Neural cell (in vitro differentiated cells): ENCODE results near the gene RNF144A. TPM values are rescaled to one million over a fixed set of nuclear protein-coding genes. Genes with fewer than 3 reads are reported as not detected.

Source experiments
- H2AFZ ChIP-seq: fragments of 200-600, 300-800 bp; sonication (generic), shearing (Covaris generic); 2 replicates; pipeline ENCODE4 v1.6.0; 2014; ENCODE audit warnings: low read depth, mild to moderate bottlenecking, antibody characterized with exemption, low read length, moderate library complexity
- H3F3A ChIP-seq: fragments of 200-600 bp; shearing (Covaris generic); 2 replicates; pipeline ENCODE4 v1.6.1; 2016; ENCODE audit warnings: mild to moderate bottlenecking, moderate library complexity, mixed read lengths, antibody characterized with exemption, low read length; ENCODE audit not compliant: insufficient read depth, poor library complexity, severe bottlenecking
- H3K27ac ChIP-seq: fragments of 200-600, 300-800 bp; sonication (generic), shearing (Covaris generic); 2 replicates; pipeline ENCODE4 v1.5.1; 2014; ENCODE audit warnings: mild to moderate bottlenecking, low read length, moderate library complexity
- H3K27me3 ChIP-seq: fragments of 300-800, 200-600 bp; sonication (generic), shearing (Covaris generic); 2 replicates; pipeline ENCODE4 v1.6.0; 2014; ENCODE audit warnings: mild to moderate bottlenecking, low read depth, low read length, moderate library complexity; ENCODE audit not compliant: insufficient read depth
- H3K36me3 ChIP-seq: fragments of 300-800, 200-600 bp; sonication (generic), shearing (Covaris generic); 2 replicates; pipeline ENCODE4 v1.5.1; 2014; ENCODE audit warnings: mild to moderate bottlenecking, antibody characterized with exemption, low read length, moderate library complexity; ENCODE audit not compliant: insufficient read depth
- H3K4me2 ChIP-seq: fragments of 300-800, 200-600 bp; sonication (generic), shearing (Covaris generic); 2 replicates; pipeline ENCODE4 v1.6.0; 2014; ENCODE audit warnings: mild to moderate bottlenecking, low read length
- H3K4me3 ChIP-seq: fragments of 300-800, 200-600 bp; sonication (generic), shearing (Covaris generic); 2 replicates; pipeline ENCODE4 v1.5.1; 2014; ENCODE audit warnings: mild to moderate bottlenecking, low read length, moderate library complexity
- H3K79me2 ChIP-seq: fragments of 200-600 bp; shearing (Covaris generic); replicated peaks from 2 replicates; pipeline ENCODE4 v1.6.0; 2014; ENCODE audit warnings: mild to moderate bottlenecking, low read length, moderate library complexity; ENCODE audit not compliant: insufficient read depth
- H3K9ac ChIP-seq: fragments of 300-800, 200-600 bp; sonication (generic), shearing (Covaris generic); 2 replicates; pipeline ENCODE4 v1.6.1; 2016; ENCODE audit warnings: mild to moderate bottlenecking, low read length, mixed read lengths
- H3K9me2 ChIP-seq: fragments of 200-600 bp; shearing (Covaris generic); 2 replicates; pipeline ENCODE4 v1.6.1; 2016; ENCODE audit warnings: mild to moderate bottlenecking, low read length, mixed read lengths; ENCODE audit not compliant: insufficient read depth
- H3K9me3 ChIP-seq: fragments of 200-600, 300-800 bp; sonication (generic), shearing (Covaris generic); 2 replicates; pipeline ENCODE4 v1.6.1; 2016; ENCODE audit warnings: mild to moderate bottlenecking, mixed run types, low read length, moderate library complexity, mixed read lengths
- H4K20me1 ChIP-seq: fragments of 200-600 bp; shearing (Covaris generic); 2 replicates; pipeline ENCODE4 v1.6.1; 2016; ENCODE audit warnings: mild to moderate bottlenecking, mixed run types; ENCODE audit not compliant: insufficient read depth
- EP300 ChIP-seq: fragments of 450-650 bp; conservative IDR thresholded peaks from 2 replicates; pipeline ENCODE4 v1.6.1; 2014; ENCODE audit warnings: antibody characterized with exemption, mild to moderate bottlenecking, moderate library complexity; ENCODE audit not compliant: poor library complexity, severe bottlenecking
- EZH2 ChIP-seq: fragments of 200-600, 300-800 bp; shearing (Covaris generic), sonication (generic); IDR thresholded peaks from 2 replicates; pipeline ENCODE4 v1.6.1; 2014; ENCODE audit warnings: antibody characterized with exemption, low read length, borderline replicate concordance, mild to moderate bottlenecking; ENCODE audit not compliant: insufficient read depth, poor library complexity, severe bottlenecking
- MXI1 ChIP-seq: fragments of 450-650 bp; conservative IDR thresholded peaks from 2 replicates; pipeline ENCODE4 v1.6.1; 2014; ENCODE audit warnings: antibody characterized with exemption, mild to moderate bottlenecking; ENCODE audit not compliant: poor library complexity, severe bottlenecking
- POLR2AphosphoS5 ChIP-seq: IDR thresholded peaks from 2 replicates; pipeline ENCODE4 v1.6.1; 2012
- RAD21 ChIP-seq: fragments of 450-650 bp; conservative IDR thresholded peaks from 2 replicates; pipeline ENCODE4 v1.6.1; 2014; ENCODE audit warnings: antibody characterized with exemption, mild to moderate bottlenecking, moderate library complexity
- SMC3 ChIP-seq: fragments of 450-650 bp; conservative IDR thresholded peaks from 2 replicates; pipeline ENCODE4 v1.6.1; 2014; ENCODE audit warnings: antibody characterized with exemption, mild to moderate bottlenecking, moderate library complexity; ENCODE audit not compliant: poor library complexity
- TAF1 ChIP-seq: IDR thresholded peaks from 2 replicates; pipeline ENCODE4 v1.6.1; 2012; ENCODE audit warnings: low read depth
- polyA plus RNA-seq: library from polyadenylated mRNA; depleted of rRNA; stranded (reverse); fragments of >200 nt; gene quantifications from 2 replicates; pipeline ENCODE4 v1.2.3, GENCODE V29; 2014
- TF ChIP-seq, protein P1 (sequence below): fragments of 450-650 bp; IDR thresholded peaks from 2 replicates; pipeline ENCODE4 v1.5.1; 2014; ENCODE audit warnings: antibody characterized with exemption, mild to moderate bottlenecking, moderate library complexity; ENCODE audit not compliant: poor library complexity, severe bottlenecking
- TF ChIP-seq, protein P2 (sequence below): IDR thresholded peaks from 2 replicates; pipeline ENCODE4 v1.6.1; 2012; ENCODE audit warnings: borderline replicate concordance

Gene RNF144A
- polyA plus RNA-seq, 1 donor from 2014 or later, result 26.9 TPM

DNA sequence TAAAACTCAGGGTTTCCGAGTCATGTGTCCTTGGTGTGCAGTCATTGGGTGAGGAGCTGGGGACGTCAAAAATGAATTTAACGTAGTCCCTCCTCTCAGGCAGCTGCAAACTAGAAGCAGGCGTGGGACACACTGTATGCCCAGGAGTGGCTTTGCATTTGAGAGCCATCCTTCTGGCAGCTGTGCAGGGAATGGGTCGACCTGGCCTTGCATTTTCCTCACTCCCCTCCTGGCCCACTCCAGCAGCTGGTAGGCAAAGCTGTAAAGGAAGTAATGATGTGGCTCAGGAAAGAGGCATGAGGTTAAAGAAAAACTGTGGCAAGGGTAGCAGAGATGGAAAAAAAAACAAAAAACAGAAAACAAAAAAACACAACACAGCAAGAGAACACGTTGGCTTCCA is 46.5 kb downstream of the RNF144A start:
- H3K9me2 ChIP-seq, result no peaks in the 10 kb centered on the region
- H3K4me2 ChIP-seq, result no peak overlapping the region
- no peaks in the 10 kb centered on the region for H3F3A ChIP-seq
- TF ChIP-seq EZH2, result no peak
- TF ChIP-seq POLR2AphosphoS5, result no peak
- TF ChIP-seq RAD21, result no peak
- TF ChIP-seq, protein P1, sequence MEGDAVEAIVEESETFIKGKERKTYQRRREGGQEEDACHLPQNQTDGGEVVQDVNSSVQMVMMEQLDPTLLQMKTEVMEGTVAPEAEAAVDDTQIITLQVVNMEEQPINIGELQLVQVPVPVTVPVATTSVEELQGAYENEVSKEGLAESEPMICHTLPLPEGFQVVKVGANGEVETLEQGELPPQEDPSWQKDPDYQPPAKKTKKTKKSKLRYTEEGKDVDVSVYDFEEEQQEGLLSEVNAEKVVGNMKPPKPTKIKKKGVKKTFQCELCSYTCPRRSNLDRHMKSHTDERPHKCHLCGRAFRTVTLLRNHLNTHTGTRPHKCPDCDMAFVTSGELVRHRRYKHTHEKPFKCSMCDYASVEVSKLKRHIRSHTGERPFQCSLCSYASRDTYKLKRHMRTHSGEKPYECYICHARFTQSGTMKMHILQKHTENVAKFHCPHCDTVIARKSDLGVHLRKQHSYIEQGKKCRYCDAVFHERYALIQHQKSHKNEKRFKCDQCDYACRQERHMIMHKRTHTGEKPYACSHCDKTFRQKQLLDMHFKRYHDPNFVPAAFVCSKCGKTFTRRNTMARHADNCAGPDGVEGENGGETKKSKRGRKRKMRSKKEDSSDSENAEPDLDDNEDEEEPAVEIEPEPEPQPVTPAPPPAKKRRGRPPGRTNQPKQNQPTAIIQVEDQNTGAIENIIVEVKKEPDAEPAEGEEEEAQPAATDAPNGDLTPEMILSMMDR, result no peak
- TF ChIP-seq TAF1, result no peak
- TF ChIP-seq MXI1, result no peak
- no peak for TF ChIP-seq EP300
- TF ChIP-seq SMC3, result no peak
- TF ChIP-seq, protein P2, sequence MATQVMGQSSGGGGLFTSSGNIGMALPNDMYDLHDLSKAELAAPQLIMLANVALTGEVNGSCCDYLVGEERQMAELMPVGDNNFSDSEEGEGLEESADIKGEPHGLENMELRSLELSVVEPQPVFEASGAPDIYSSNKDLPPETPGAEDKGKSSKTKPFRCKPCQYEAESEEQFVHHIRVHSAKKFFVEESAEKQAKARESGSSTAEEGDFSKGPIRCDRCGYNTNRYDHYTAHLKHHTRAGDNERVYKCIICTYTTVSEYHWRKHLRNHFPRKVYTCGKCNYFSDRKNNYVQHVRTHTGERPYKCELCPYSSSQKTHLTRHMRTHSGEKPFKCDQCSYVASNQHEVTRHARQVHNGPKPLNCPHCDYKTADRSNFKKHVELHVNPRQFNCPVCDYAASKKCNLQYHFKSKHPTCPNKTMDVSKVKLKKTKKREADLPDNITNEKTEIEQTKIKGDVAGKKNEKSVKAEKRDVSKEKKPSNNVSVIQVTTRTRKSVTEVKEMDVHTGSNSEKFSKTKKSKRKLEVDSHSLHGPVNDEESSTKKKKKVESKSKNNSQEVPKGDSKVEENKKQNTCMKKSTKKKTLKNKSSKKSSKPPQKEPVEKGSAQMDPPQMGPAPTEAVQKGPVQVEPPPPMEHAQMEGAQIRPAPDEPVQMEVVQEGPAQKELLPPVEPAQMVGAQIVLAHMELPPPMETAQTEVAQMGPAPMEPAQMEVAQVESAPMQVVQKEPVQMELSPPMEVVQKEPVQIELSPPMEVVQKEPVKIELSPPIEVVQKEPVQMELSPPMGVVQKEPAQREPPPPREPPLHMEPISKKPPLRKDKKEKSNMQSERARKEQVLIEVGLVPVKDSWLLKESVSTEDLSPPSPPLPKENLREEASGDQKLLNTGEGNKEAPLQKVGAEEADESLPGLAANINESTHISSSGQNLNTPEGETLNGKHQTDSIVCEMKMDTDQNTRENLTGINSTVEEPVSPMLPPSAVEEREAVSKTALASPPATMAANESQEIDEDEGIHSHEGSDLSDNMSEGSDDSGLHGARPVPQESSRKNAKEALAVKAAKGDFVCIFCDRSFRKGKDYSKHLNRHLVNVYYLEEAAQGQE, result no peak
- no peaks in the 10 kb centered on the region for H3K9me3 ChIP-seq
- no peaks in the 10 kb centered on the region for H4K20me1 ChIP-seq
- no peaks in the 10 kb centered on the region for H3K36me3 ChIP-seq
- no peak overlapping the region for H3K4me3 ChIP-seq
- no peak overlapping the region for H2AFZ ChIP-seq
- H3K9ac ChIP-seq, result no peak overlapping the region
- no peak overlapping the region for H3K27ac ChIP-seq
- no peaks in the 10 kb centered on the region for H3K27me3 ChIP-seq
- H3K79me2 ChIP-seq, result no peaks in the 10 kb centered on the region

DNA sequence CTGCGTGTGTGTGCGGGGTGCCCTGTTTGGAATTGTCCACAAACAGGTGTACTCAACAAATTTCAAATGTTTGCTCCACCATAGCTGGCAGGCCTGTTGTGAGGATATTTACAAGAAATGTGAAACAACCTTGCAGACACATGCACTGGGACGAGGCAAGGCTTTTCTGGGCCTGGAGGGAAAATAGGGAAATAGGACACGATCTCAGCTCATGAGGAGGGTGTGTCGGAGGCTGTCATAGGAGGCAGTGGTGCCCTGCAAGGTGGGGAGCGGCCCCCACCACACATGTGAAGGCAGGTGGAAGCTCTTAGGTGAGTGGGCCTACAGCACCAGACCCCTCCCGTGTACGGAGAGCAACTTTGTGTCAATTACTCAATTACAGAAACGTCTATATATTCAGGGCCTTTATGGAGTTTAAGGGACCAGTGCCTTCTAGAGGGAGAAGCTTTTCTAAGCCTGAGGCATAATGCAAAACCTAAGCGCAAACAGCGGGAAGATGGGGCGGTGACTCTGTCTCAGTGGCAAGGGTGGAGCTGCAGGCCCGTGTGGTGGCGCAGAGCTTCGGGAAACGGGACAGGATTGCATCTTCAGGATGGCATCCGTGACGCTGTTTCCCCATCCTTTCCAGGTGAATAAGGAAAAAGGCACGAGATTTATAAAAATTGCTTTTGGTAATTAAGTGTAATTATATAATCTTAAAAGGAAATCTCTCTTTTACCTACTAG is 48.0 kb downstream of the RNF144A start:
- no peak overlapping the region for H3K27ac ChIP-seq
- no peaks in the 10 kb centered on the region for H3K9me3 ChIP-seq
- H3K36me3 ChIP-seq, result no peaks in the 10 kb centered on the region
- no peak overlapping the region for H3K4me3 ChIP-seq
- TF ChIP-seq EZH2, result no peak
- TF ChIP-seq MXI1, result no peak
- no peak for TF ChIP-seq POLR2AphosphoS5
- TF ChIP-seq, protein P1, result no peak
- TF ChIP-seq TAF1, result no peak
- TF ChIP-seq RAD21, result no peak
- TF ChIP-seq SMC3, result no peak
- TF ChIP-seq EP300, result no peak
- TF ChIP-seq, protein P2, result no peak
- H3K9ac ChIP-seq, result no peak overlapping the region
- no peaks in the 10 kb centered on the region for H3F3A ChIP-seq
- H2AFZ ChIP-seq, result no peak overlapping the region
- H3K79me2 ChIP-seq, result no peaks in the 10 kb centered on the region
- no peak overlapping the region for H3K4me2 ChIP-seq
- H3K9me2 ChIP-seq, result no peaks in the 10 kb centered on the region
- no peaks in the 10 kb centered on the region for H4K20me1 ChIP-seq
- no peaks in the 10 kb centered on the region for H3K27me3 ChIP-seq
